Uterus (tissue), 2 donors: ENCODE data around the gene BOK.

Source experiments
- POLR2A ChIP-seq, 2 donors: fragments of 450-650 bp; IDR thresholded peaks; one replicate each; pipeline ENCODE4 v1.6.1; 2016; ENCODE audit warnings: antibody characterized with exemption in 2 of 2, mild to moderate bottlenecking in 1 of 2, moderate library complexity in 1 of 2
- TF ChIP-seq, protein P1 (sequence below), 4 experiments: fragments of 200-600 bp in 2 of 4; fragments of 450-650 bp in 2 of 4; sonication (generic) in 2 of 4; IDR thresholded peaks; one replicate each; pipeline ENCODE4 v1.5.1; 2016 to 2019; ENCODE audit warnings: antibody characterized with exemption in 4 of 4, mild to moderate bottlenecking in 2 of 4, moderate library complexity in 1 of 4

- TF ChIP-seq, protein P1, sequence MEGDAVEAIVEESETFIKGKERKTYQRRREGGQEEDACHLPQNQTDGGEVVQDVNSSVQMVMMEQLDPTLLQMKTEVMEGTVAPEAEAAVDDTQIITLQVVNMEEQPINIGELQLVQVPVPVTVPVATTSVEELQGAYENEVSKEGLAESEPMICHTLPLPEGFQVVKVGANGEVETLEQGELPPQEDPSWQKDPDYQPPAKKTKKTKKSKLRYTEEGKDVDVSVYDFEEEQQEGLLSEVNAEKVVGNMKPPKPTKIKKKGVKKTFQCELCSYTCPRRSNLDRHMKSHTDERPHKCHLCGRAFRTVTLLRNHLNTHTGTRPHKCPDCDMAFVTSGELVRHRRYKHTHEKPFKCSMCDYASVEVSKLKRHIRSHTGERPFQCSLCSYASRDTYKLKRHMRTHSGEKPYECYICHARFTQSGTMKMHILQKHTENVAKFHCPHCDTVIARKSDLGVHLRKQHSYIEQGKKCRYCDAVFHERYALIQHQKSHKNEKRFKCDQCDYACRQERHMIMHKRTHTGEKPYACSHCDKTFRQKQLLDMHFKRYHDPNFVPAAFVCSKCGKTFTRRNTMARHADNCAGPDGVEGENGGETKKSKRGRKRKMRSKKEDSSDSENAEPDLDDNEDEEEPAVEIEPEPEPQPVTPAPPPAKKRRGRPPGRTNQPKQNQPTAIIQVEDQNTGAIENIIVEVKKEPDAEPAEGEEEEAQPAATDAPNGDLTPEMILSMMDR (IDR thresholded peaks at IDR 0.05), result no peak
- no peak for TF ChIP-seq POLR2A (IDR thresholded peaks at IDR 0.05)
Measured at GRCh38 chr2:241553981-241554380, 4.6 kb upstream of the BOK start.
